SK-N-MC (cell line): ENCODE data around the gene AP3B2.

Source experiments
- EZH2 ChIP-seq: fragments of 200-600 bp; sonication (generic); IDR thresholded peaks from one replicate; pipeline ENCODE4 v1.6.1; 2017; ENCODE audit warnings: antibody characterized with exemption
- POLR2AphosphoS5 ChIP-seq: IDR thresholded peaks from 2 replicates; pipeline ENCODE4 v1.6.1; 2012; ENCODE audit warnings: mild to moderate bottlenecking, low read depth, low read length, borderline replicate concordance

DNA sequence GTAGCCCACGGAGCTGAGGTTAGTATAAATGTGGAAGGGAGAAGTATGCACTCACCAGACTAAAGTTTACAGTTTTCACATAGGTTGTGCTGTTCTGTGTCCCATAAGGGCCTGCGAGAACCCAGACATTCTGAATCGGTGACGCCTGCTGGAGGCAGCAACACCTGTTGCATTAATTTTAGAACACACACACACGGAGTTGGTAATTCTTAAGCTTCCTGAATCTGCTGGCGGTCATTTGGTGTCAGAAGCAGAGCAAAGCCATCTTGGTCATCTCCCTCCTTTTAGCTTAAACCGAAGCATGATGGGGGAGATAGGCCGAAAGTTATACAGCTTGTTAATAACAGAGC, 41.1 kb upstream of the AP3B2 start:
- TF ChIP-seq POLR2AphosphoS5, result no peak
- no peak for TF ChIP-seq EZH2
